Bronchial epithelial cell (primary cell): ENCODE data around the gene DNAH11. TPM values are rescaled to one million over a fixed set of nuclear protein-coding genes. Genes with fewer than 3 reads are reported as not detected.
"Not testable (repeated sequence)": the region's sequence is repeated elsewhere in the genome, so short reads cannot be mapped to it uniquely, and the experiment has no call there.

Experiments
- DNase-seq: peaks from one replicate; pipeline ENCODE4 v3.0.0-alpha.2; 2010; ENCODE audit warnings: low read depth
- FAIRE-seq: peaks from 2 replicates; lab custom pipeline; 2011; peaks lifted over from hg19 to GRCh38; lab: Jason Lieb, UNC
- H3K27me3 ChIP-seq: 2 replicates; pipeline ENCODE4 v1.5.1; 2011; ENCODE audit warnings: low read length; ENCODE audit not compliant: control insufficient read depth, insufficient read depth
- H3K36me3 ChIP-seq: 2 replicates; pipeline ENCODE4 v1.5.1; 2011; ENCODE audit warnings: low read length; ENCODE audit not compliant: control insufficient read depth, insufficient read depth
- H3K4me3 ChIP-seq: 2 replicates; pipeline ENCODE4 v1.5.1; 2011; ENCODE audit warnings: mild to moderate bottlenecking, low read depth, low read length, control low read depth
- total RNA-seq: library from RNA; depleted of rRNA; stranded (reverse); fragments of >200 nt; gene quantifications from 2 replicates; pipeline ENCODE4 v1.2.1, GENCODE V29; 2014
- TF ChIP-seq, protein P1 (sequence below): IDR thresholded peaks from 2 replicates; pipeline ENCODE4 v1.5.1; 2011; ENCODE audit warnings: mild to moderate bottlenecking, moderate library complexity, low read length, control low read depth, inconsistent platforms; ENCODE audit not compliant: insufficient read depth, severe bottlenecking

DNAH11 gene
- total RNA-seq, 1 donor from 2014 or later = 2.6 TPM

DNA sequence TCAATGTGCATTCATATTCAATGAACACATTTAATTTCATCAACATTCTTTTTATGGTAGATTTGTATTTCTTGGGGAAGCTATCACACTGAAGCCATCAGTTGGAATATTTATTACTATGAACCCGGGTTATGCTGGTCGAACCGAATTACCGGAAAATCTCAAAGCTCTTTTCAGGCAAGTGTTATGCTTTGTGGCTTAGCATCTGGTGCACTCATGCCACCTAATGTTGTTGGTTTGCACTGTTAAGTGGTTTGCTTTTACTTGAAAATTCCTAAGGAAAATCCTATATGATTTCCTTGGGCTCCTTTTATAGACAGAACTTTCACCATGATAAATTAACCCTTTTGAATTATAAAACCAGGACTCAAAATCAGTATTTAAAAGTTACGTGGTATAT is 147.9 kb downstream of the DNAH11 start:
- FAIRE-seq (no peak), DNase-seq (no peak)
- Histone ChIP-seq H3K27me3 (no peaks in the 10 kb centered on the region), H3K36me3 (no peaks in the 10 kb centered on the region), H3K4me3 (no peak overlapping the region)
- TF ChIP-seq, protein P1, sequence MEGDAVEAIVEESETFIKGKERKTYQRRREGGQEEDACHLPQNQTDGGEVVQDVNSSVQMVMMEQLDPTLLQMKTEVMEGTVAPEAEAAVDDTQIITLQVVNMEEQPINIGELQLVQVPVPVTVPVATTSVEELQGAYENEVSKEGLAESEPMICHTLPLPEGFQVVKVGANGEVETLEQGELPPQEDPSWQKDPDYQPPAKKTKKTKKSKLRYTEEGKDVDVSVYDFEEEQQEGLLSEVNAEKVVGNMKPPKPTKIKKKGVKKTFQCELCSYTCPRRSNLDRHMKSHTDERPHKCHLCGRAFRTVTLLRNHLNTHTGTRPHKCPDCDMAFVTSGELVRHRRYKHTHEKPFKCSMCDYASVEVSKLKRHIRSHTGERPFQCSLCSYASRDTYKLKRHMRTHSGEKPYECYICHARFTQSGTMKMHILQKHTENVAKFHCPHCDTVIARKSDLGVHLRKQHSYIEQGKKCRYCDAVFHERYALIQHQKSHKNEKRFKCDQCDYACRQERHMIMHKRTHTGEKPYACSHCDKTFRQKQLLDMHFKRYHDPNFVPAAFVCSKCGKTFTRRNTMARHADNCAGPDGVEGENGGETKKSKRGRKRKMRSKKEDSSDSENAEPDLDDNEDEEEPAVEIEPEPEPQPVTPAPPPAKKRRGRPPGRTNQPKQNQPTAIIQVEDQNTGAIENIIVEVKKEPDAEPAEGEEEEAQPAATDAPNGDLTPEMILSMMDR = no peak

DNA sequence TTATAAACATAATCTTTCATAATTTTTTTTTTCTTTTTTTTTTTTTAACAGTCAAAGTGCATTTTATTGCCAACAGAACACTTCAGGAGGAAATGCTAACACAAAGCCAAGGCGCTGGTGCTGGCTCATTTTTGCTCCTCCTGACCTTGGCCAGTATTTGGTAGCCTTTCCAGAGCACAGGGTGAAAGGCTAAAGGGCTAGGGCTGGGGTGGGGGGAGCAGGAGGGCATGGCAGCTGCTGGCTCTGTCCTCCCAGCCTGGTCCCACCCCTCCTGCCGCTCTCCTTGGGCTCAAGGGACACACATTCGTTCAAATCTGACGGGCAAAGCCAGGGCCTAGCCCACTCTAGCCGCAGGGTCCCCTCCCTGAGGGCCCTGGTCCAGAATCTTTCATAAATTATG is 148.3 kb downstream of the DNAH11 start:
- FAIRE-seq = peak; percentile 92

DNA sequence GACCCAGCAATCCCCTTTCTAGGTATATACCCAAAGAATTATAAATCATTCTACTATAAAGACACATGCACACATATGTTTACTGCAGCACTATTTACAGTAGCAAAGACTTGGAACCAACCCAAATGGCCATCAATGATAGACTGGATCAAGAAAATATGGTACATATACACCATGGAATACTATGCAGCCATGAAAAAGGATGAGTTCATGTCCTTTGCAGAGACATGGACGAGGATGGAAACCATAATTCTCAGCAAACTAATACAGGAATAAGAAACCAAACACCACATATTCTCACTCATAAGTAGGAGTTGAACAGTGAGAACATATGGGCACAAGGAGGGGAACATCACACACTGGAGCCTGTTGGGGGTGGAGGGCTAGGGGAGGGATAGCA is 157.7 kb downstream of the DNAH11 start:
- FAIRE-seq, H3K36me3 ChIP-seq, DNase-seq, H3K4me3 ChIP-seq, H3K27me3 ChIP-seq: not testable (repeated sequence)

More for the DNA sequence above, 148.3 kb downstream of the DNAH11 start:
- not testable (repeated sequence) for DNase-seq, H3K4me3 ChIP-seq, H3K27me3 ChIP-seq, H3K36me3 ChIP-seq

DNA sequence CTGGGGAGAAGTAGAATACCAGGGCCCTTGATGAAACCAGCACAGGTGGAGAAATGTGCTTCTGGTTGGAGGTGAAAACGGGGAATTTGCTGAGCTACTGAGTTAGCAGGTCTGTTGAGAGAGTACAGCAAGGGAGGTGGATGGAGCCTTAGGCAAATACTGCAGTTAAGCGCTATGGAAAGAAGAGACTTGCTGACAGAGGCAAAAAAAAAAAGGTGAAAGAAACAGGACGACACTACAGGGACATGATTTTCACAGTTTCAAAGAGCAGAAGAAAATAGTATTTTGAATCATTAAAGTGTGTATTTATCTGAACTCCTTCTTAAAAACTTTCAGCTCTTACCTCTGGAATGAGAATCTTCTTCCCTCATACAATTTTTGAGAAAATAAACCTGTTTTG is 159.5 kb downstream of the DNAH11 start:
- no peak for DNase-seq
- TF ChIP-seq, protein P1 = no peak
- FAIRE-seq = no peak

DNA sequence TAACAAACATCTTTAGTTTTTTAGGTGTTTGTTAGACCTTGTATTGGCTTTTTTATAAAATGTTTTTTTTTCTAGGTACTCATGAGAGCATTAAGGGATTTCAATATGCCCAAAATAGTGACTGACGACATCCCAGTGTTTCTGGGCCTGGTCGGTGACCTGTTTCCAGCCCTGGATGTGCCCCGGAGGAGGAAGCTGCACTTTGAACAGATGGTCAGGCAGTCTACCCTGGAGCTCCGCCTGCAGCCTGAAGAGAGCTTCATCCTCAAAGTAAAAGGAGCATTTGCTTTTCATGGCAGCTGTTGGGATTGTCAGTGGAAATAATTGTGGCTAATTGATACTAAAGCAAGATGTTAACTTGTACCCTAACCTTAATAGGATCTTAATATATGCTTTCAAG is 161.5 kb downstream of the DNAH11 start:
- TF ChIP-seq, protein P1 = no peak
- Histone ChIP-seq H3K27me3 (no peaks in the 10 kb centered on the region), H3K36me3 (no peaks in the 10 kb centered on the region), H3K4me3 (no peak overlapping the region)
- DNase-seq (no peak), FAIRE-seq (no peak)

More for the DNA sequence above, 159.5 kb downstream of the DNAH11 start:
- no peaks in the 10 kb centered on the region for H3K27me3 ChIP-seq
- H3K4me3 ChIP-seq = no peak overlapping the region
- H3K36me3 ChIP-seq = no peaks in the 10 kb centered on the region

DNA sequence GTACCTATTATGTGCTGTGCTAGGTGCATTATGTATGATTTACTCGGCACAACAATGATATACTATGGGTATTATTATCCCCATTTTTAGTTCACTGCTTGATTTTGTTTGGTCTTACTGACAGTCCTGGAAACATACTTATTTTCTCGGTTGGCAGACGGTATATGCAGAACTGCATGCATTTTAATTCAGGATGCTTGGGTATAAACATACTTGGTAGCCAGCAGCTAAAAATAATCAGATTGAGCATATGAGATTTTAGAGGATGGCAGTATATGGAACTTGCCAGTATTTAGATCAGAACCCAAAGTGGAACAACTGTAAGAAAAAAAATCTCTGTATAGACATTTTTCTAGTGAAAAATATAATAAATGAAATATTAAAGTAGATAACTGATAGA is 163.3 kb downstream of the DNAH11 start:
- no peak for DNase-seq
- Histone ChIP-seq H3K4me3 (no peak overlapping the region), H3K36me3 (no peaks in the 10 kb centered on the region), H3K27me3 (no peaks in the 10 kb centered on the region)
- FAIRE-seq = no peak
- TF ChIP-seq, protein P1 = no peak

DNA sequence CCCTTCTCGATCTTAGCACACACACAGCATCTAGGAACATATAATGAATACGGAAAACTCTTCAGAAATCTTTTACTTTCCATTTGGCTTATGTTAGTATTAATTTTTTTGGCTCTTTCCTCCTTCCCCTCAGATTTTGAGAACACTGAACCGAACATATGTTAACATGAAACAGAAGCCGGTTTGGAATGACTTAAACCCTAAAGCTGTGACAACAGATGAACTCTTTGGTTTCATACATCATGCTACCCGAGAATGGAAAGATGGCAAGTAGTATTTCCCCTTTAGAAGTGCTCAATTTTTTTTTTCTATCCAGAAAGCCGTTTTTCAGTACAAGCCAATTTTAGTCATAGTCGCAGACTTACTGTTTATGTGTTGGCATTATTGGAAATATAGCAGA is 164.7 kb downstream of the DNAH11 start:
- no peak overlapping the region for H3K4me3 ChIP-seq
- no peaks in the 10 kb centered on the region for H3K36me3 ChIP-seq
- TF ChIP-seq, protein P1 = no peak
- H3K27me3 ChIP-seq = no peaks in the 10 kb centered on the region
- no peak for FAIRE-seq
- no peak for DNase-seq
